Testis (tissue), 3 donors: Measurements from ENCODE around the gene PIP5KL1. TPM values are rescaled to one million over a fixed set of nuclear protein-coding genes. Genes with fewer than 3 reads are reported as not detected.

Experiments
- DNase-seq: peaks from one replicate; pipeline ENCODE4 v3.0.0-alpha.2; 2019
- H3K27ac ChIP-seq, 2 donors: fragments of 200-600 bp; sonication (generic); one replicate each; pipeline ENCODE4 v1.5.1; 2019
- H3K27me3 ChIP-seq: fragments of 200-600 bp; sonication (generic); one replicate; pipeline ENCODE4 v1.5.1; 2019
- H3K36me3 ChIP-seq: fragments of 200-600 bp; sonication (generic); one replicate; pipeline ENCODE4 v1.5.1; 2017; ENCODE audit warnings: low read depth; ENCODE audit errors: missing control alignments
- H3K4me1 ChIP-seq: fragments of 200-600 bp; sonication (generic); one replicate; pipeline ENCODE4 v1.5.1; 2019
- H3K4me3 ChIP-seq, 2 donors: fragments of 200-600 bp; sonication (generic); one replicate each; pipeline ENCODE4 v1.5.1; 2017 to 2019
- H3K9me3 ChIP-seq: fragments of 200-600 bp; sonication (generic); one replicate; pipeline ENCODE4 v1.5.1; 2017
- POLR2A ChIP-seq: fragments of 450-650 bp; IDR thresholded peaks from one replicate; pipeline ENCODE4 v1.6.1; 2017; ENCODE audit warnings: antibody characterized with exemption, mild to moderate bottlenecking, moderate library complexity
- WGBS, 2 donors: methylation state at CpG; one replicate each; pipeline ENCODE4 v1.1.5; 2018; 5-methylcytosine and 5-hydroxymethylcytosine counted together
- intact Hi-C: fragments of 100-400 bp; cut with DNase I; formaldehyde crosslinking; loops from one replicate; pipeline ENCODE4 v1.15.1; 2023; ENCODE audit warnings: low total_unique reads
- polyA plus RNA-seq: library from polyadenylated mRNA; stranded (reverse); fragments of 350-450 nt; fragmentation: Illumina TruSeq; extraction: RNeasy Lipid Tissue Mini Kit (QIAGEN cat#74804); gene quantifications from one replicate; pipeline ENCODE4 v1.2.3, GENCODE V29; 2014; ENCODE audit warnings: low read depth, low replicate concordance; ENCODE audit not compliant: insufficient read depth
- total RNA-seq, 2 donors: library from RNA; depleted of rRNA; stranded (reverse); fragments of >200 nt; gene quantifications; one replicate each; pipeline ENCODE4 v1.2.3, GENCODE V29; 2016
- TF ChIP-seq, protein P1 (sequence below), 3 experiments: fragments of 450-650 bp in 2 of 3; fragments of 200-600 bp in 1 of 3; sonication (generic) in 1 of 3; IDR thresholded peaks; one replicate each; pipeline ENCODE4 v1.5.1; 2016 to 2019; ENCODE audit warnings: antibody characterized with exemption in 3 of 3, mild to moderate bottlenecking in 2 of 3, moderate library complexity in 1 of 3

Gene PIP5KL1
- total and polyA plus RNA-seq, 3 donors from 2014 or later = 3.9 to 10.2 (median 8.4) TPM

DNA sequence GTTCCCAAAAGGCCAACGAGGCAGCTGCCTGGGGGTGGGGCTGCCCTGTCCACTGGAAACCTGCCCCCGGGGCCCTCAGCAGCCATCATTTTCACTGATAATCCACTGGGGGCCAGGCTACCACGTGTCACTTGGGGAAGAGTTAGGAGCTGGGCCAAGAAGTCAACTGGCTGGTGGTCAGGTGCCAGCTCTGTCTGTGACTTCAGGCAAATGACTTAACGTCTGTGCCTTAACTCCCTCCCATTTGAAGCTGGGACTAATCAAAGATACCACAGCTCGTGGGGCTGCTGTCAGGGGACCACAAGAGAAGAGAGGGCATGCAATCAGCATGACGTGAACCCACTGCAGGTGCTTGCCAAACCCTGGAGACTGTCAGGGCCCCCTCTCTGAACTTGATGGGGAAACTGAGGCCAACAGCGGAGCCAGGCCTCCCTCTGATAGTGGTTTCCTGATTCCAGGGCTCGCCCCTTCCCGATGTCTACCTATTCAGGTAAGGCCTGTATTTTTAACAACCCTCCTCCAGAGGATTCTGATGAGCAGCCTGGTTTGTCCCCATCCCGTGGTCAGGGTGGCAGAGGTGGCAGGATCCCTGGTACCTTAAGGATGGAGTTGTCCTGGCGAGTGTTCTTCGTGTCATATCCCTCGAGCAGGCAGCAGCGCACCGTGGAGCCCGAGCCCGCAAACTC lies 19.4 kb upstream of the PIP5KL1 start:
- peak; percentile 84 for DNase-seq
- no peak for TF ChIP-seq POLR2A
- TF ChIP-seq, protein P1, sequence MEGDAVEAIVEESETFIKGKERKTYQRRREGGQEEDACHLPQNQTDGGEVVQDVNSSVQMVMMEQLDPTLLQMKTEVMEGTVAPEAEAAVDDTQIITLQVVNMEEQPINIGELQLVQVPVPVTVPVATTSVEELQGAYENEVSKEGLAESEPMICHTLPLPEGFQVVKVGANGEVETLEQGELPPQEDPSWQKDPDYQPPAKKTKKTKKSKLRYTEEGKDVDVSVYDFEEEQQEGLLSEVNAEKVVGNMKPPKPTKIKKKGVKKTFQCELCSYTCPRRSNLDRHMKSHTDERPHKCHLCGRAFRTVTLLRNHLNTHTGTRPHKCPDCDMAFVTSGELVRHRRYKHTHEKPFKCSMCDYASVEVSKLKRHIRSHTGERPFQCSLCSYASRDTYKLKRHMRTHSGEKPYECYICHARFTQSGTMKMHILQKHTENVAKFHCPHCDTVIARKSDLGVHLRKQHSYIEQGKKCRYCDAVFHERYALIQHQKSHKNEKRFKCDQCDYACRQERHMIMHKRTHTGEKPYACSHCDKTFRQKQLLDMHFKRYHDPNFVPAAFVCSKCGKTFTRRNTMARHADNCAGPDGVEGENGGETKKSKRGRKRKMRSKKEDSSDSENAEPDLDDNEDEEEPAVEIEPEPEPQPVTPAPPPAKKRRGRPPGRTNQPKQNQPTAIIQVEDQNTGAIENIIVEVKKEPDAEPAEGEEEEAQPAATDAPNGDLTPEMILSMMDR (IDR thresholded peaks at IDR 0.05) = no peak
- no peaks in the 10 kb centered on the region for H3K27me3 ChIP-seq

GRCh38 chr9:127947841-127948710 lies 17.5 kb upstream of the PIP5KL1 start:
- H3K27me3 ChIP-seq = no peaks in the 10 kb centered on the region
- peaks cover 5% of the 10 kb centered on the region for H3K36me3 ChIP-seq
- no peak for DNase-seq
- no peak overlapping the region for H3K4me3 ChIP-seq
- peaks cover 52% of the 10 kb centered on the region for H3K4me1 ChIP-seq
- WGBS, 2 donors = 68 to 81% methylated on average over 16 to 17 of the region's 17 CpGs
- intact Hi-C loops = loop anchor here (5.0 kb wide), 1 partner anchor 84 kb away; no protein-coding TSS in a partner anchor
- H3K9me3 ChIP-seq = no peaks in the 10 kb centered on the region
- H3K27ac ChIP-seq = peak overlapping the region; percentile 55 to 65
- no peak for TF ChIP-seq POLR2A
- TF ChIP-seq, protein P1 (IDR thresholded peaks at IDR 0.05) = no peak

More for the DNA sequence above, 19.4 kb upstream of the PIP5KL1 start:
- H3K27ac ChIP-seq = peak overlapping the region; percentile 56 to 77
- peaks cover 68% of the 10 kb centered on the region for H3K4me1 ChIP-seq
- 68 to 86% methylated on average over 14 to 17 of the region's 17 CpGs for WGBS, 2 donors
- intact Hi-C loops = loop anchor here (5.0 kb wide), 1 partner anchor 82 kb away; no protein-coding TSS in a partner anchor
- H3K36me3 ChIP-seq = no peaks in the 10 kb centered on the region
- no peak overlapping the region for H3K4me3 ChIP-seq
- H3K9me3 ChIP-seq = no peaks in the 10 kb centered on the region

- no peak for TF ChIP-seq POLR2A
- TF ChIP-seq, protein P1 (IDR thresholded peaks at IDR 0.05) = no peak
These were observed 16.2 kb upstream of the PIP5KL1 start for GRCh38 chr9:127946728-127947127.

GRCh38 chr9:127945942-127946341 lies 15.4 kb upstream of the PIP5KL1 start:
- peaks cover 5% of the 10 kb centered on the region for H3K36me3 ChIP-seq
- no peaks in the 10 kb centered on the region for H3K27me3 ChIP-seq
- H3K4me1 ChIP-seq = peaks cover 57% of the 10 kb centered on the region
- WGBS, 2 donors = 69 to 79% methylated on average over 8 to 9 of the region's 9 CpGs
- H3K27ac ChIP-seq = peak overlapping the region in 1 of 2 donors; percentile 56
- DNase-seq = no peak
- intact Hi-C loops = loop anchor here (5.0 kb wide), 1 partner anchor 86 kb away; no protein-coding TSS in a partner anchor
- no peak for TF ChIP-seq POLR2A
- TF ChIP-seq, protein P1 (IDR thresholded peaks at IDR 0.05) = no peak
- H3K4me3 ChIP-seq = no peak overlapping the region
- no peaks in the 10 kb centered on the region for H3K9me3 ChIP-seq

More at GRCh38 chr9:127946728-127947127, 16.2 kb upstream of the PIP5KL1 start:
- no peaks in the 10 kb centered on the region for H3K27me3 ChIP-seq
- H3K4me3 ChIP-seq = no peak overlapping the region
- no peaks in the 10 kb centered on the region for H3K9me3 ChIP-seq
- H3K36me3 ChIP-seq = peaks cover 5% of the 10 kb centered on the region
- WGBS, 2 donors = 51 to 63% methylated on average over 2 to 3 of the region's 3 CpGs
- peak overlapping the region in 1 of 2 donors; percentile 56 for H3K27ac ChIP-seq
- peaks cover 54% of the 10 kb centered on the region for H3K4me1 ChIP-seq
- intact Hi-C loops = loop anchor here (5.0 kb wide), 1 partner anchor 86 kb away; no protein-coding TSS in a partner anchor
- no peak for DNase-seq
